Transverse colon (tissue), 4 donors: ENCODE measurements around the gene C9orf152.
A peak's percentile ranks its signal among the peaks of the same experiment; 100 is the strongest.

ENCODE experiments used
- POLR2A ChIP-seq: fragments of 450-650 bp; IDR thresholded peaks from one replicate; pipeline ENCODE4 v1.6.1; 2016; ENCODE audit warnings: antibody characterized with exemption, mild to moderate bottlenecking, moderate library complexity
- POLR2AphosphoS5 ChIP-seq, 3 donors: sonication (generic); formaldehyde crosslinking; IDR thresholded peaks; one replicate each; pipeline ENCODE4 v1.6.1; 2016; ENCODE audit warnings: antibody characterized with exemption in 3 of 3
- TF ChIP-seq, protein P1 (sequence below), 5 experiments: fragments of 200-600 bp in 3 of 5; fragments of 450-650 bp in 2 of 5; sonication (generic) in 3 of 5; IDR thresholded peaks; 1 replicate in 2 of 5; 2 replicates in 3 of 5; pipeline ENCODE4 v1.5.1; 2016 to 2017; ENCODE audit warnings: antibody characterized with exemption in 5 of 5, inconsistent platforms in 3 of 5, mild to moderate bottlenecking in 2 of 5, moderate library complexity in 1 of 5

DNA sequence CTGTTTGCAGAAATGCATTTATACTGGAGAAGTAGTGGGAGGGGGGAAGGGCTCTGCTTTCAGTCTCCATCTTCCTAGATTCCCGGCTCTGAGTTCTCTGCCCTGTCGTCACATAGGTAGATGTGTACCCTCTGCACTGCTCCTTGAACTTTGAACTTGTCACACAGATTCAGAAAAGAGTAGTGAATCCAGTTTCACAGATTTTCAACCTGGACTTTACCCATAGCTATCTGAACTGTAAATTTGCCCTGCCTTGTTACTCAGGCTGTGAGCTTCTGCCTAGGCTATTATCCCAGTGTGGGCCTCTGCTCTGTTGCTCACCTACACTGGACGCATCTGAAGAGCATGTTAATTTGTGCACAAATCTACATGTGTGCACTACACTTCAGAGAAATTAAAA is 12.8 kb upstream of the C9orf152 start:
- peak in 1 of 3 donors; percentile 54 for TF ChIP-seq POLR2AphosphoS5 (IDR thresholded peaks at IDR 0.05)
- TF ChIP-seq, protein P1, sequence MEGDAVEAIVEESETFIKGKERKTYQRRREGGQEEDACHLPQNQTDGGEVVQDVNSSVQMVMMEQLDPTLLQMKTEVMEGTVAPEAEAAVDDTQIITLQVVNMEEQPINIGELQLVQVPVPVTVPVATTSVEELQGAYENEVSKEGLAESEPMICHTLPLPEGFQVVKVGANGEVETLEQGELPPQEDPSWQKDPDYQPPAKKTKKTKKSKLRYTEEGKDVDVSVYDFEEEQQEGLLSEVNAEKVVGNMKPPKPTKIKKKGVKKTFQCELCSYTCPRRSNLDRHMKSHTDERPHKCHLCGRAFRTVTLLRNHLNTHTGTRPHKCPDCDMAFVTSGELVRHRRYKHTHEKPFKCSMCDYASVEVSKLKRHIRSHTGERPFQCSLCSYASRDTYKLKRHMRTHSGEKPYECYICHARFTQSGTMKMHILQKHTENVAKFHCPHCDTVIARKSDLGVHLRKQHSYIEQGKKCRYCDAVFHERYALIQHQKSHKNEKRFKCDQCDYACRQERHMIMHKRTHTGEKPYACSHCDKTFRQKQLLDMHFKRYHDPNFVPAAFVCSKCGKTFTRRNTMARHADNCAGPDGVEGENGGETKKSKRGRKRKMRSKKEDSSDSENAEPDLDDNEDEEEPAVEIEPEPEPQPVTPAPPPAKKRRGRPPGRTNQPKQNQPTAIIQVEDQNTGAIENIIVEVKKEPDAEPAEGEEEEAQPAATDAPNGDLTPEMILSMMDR (IDR thresholded peaks at IDR 0.05) = no peak
- no peak for TF ChIP-seq POLR2A
